GM23248 (cell line): ENCODE measurements around the gene BICC1. TPM values are rescaled to one million over a fixed set of nuclear protein-coding genes. Genes with fewer than 3 reads are reported as not detected.
A peak's percentile ranks its signal among the peaks of the same experiment; 100 is the strongest.

Experiments used
- DNase-seq: peaks from one replicate; pipeline ENCODE4 v3.0.0-alpha.2; 2015
- H2AFZ ChIP-seq: fragments of 200-600 bp; sonication (generic); 2 replicates; pipeline ENCODE4 v1.6.1; 2016; ENCODE audit warnings: antibody characterized with exemption
- H3F3A ChIP-seq: fragments of 200-600 bp; sonication (generic); 2 replicates; pipeline ENCODE4 v1.6.1; 2016; ENCODE audit warnings: mild to moderate bottlenecking, antibody characterized with exemption, mixed run types; ENCODE audit not compliant: insufficient read depth
- H3K27ac ChIP-seq: fragments of 200-600 bp; sonication (generic); 2 replicates; pipeline ENCODE4 v1.5.1; 2016; ENCODE audit warnings: mild to moderate bottlenecking
- H3K27me3 ChIP-seq: fragments of 200-600 bp; sonication (generic); replicated peaks from 2 replicates; pipeline ENCODE4 v1.6.1; 2016; ENCODE audit warnings: mild to moderate bottlenecking; ENCODE audit not compliant: insufficient read depth
- H3K36me3 ChIP-seq: fragments of 200-600 bp; sonication (generic); 2 replicates; pipeline ENCODE4 v1.6.1; 2016; ENCODE audit warnings: low read depth, mild to moderate bottlenecking
- H3K4me1 ChIP-seq: fragments of 200-600 bp; sonication (generic); 2 replicates; pipeline ENCODE4 v1.6.1; 2016; ENCODE audit warnings: mild to moderate bottlenecking; ENCODE audit not compliant: insufficient read depth
- H3K4me2 ChIP-seq: fragments of 200-600 bp; sonication (generic); one replicate; pipeline ENCODE4 v1.6.1; 2016; ENCODE audit warnings: mild to moderate bottlenecking; ENCODE audit not compliant: unreplicated experiment
- H3K4me3 ChIP-seq: fragments of 200-600 bp; sonication (generic); 2 replicates; pipeline ENCODE4 v1.5.1; 2016; ENCODE audit warnings: mild to moderate bottlenecking
- H3K79me2 ChIP-seq: fragments of 200-600 bp; sonication (generic); 2 replicates; pipeline ENCODE4 v1.6.1; 2016; ENCODE audit warnings: mild to moderate bottlenecking; ENCODE audit not compliant: insufficient read depth
- H3K9ac ChIP-seq: fragments of 200-600 bp; sonication (generic); 2 replicates; pipeline ENCODE4 v1.6.1; 2016; ENCODE audit warnings: mild to moderate bottlenecking
- H3K9me2 ChIP-seq: fragments of 200-600 bp; sonication (generic); 2 replicates; pipeline ENCODE4 v1.6.1; 2016; ENCODE audit warnings: mixed run types, mild to moderate bottlenecking, moderate library complexity; ENCODE audit not compliant: insufficient read depth
- H3K9me3 ChIP-seq: fragments of 200-600 bp; sonication (generic); one replicate; pipeline ENCODE4 v1.6.1; 2017; ENCODE audit warnings: low read depth
- H4K20me1 ChIP-seq: fragments of 200-600 bp; sonication (generic); 2 replicates; pipeline ENCODE4 v1.6.0; 2016; ENCODE audit not compliant: insufficient read depth
- EZH2 ChIP-seq: fragments of 200-600 bp; sonication (generic); IDR thresholded peaks from 2 replicates; pipeline ENCODE4 v1.6.1; 2018; ENCODE audit warnings: antibody characterized with exemption, mild to moderate bottlenecking; ENCODE audit not compliant: insufficient read depth, poor library complexity, severe bottlenecking
- EZH2phosphoT487 ChIP-seq: fragments of 200-600 bp; sonication (generic); IDR thresholded peaks from 2 replicates; pipeline ENCODE4 v1.6.1; 2018; ENCODE audit warnings: antibody characterized with exemption, moderate library complexity, mild to moderate bottlenecking, low read depth; ENCODE audit not compliant: insufficient read depth
- WGBS, 2 experiments: methylation state at CpG; one replicate each; pipeline ENCODE4 v1.1.6; 2015 to 2017; ENCODE audit warnings: low lambda C conversion rate in 2 of 2, low coverage in 1 of 2; ENCODE audit errors: missing lambda C conversion rate in 2 of 2; 5-methylcytosine and 5-hydroxymethylcytosine counted together
- in situ Hi-C: fragments of 300-500 bp; cut with MboI; formaldehyde crosslinking; loops from 2 replicates; pipeline ENCODE4 v1.15.0; 2020
- polyA plus RNA-seq: library from polyadenylated mRNA; unstranded; fragments of >200 nt; fragmentation: Nextera tagmentation; extraction: Ambion mirVana; gene quantifications from 2 replicates; pipeline ENCODE4 v1.2.1, GENCODE V29; 2016
- total RNA-seq: library from RNA; depleted of rRNA; stranded (reverse); fragments of >200 nt; shearing (Covaris generic); gene quantifications from 2 replicates; pipeline ENCODE4 v1.2.3, GENCODE V29; 2014

BICC1 gene
- total and polyA plus RNA-seq, 2 experiments from 2014 or later, result 80.5 to 97.0 TPM

GRCh38 chr10:58547963-58548362, 35.3 kb downstream of the BICC1 start:
- H3K27me3 ChIP-seq, result no peaks in the 10 kb centered on the region
- H3K9me2 ChIP-seq, result no peaks in the 10 kb centered on the region
- H3F3A ChIP-seq, result peaks cover 37% of the 10 kb centered on the region
- peaks cover 94% of the 10 kb centered on the region for H3K79me2 ChIP-seq
- H2AFZ ChIP-seq, result no peak overlapping the region
- H3K4me2 ChIP-seq, result no peak overlapping the region
- no peaks in the 10 kb centered on the region for H3K9me3 ChIP-seq
- no peak overlapping the region for H3K27ac ChIP-seq
- H3K36me3 ChIP-seq, result 0 out of 2 replicates have a peak, but pooled peaks cover 5% of the 10 kb centered on the region
- WGBS, 2 experiments, result 50 to 58% methylated on average over 1 of the region's 1 CpG
- no peak for TF ChIP-seq EZH2
- TF ChIP-seq EZH2phosphoT487, result no peak
- in situ Hi-C loops, result loop anchor here (10.0 kb wide), 1 partner anchor 397 kb away; no protein-coding TSS in a partner anchor
- H4K20me1 ChIP-seq, result no peaks in the 10 kb centered on the region; the same call in 1 of the 2 replicates
- no peak for DNase-seq
- peaks cover 28% of the 10 kb centered on the region for H3K4me1 ChIP-seq
- H3K9ac ChIP-seq, result no peak overlapping the region
- no peak overlapping the region for H3K4me3 ChIP-seq

GRCh38 chr10:58554316-58554715, 41.6 kb downstream of the BICC1 start:
- H3K9me3 ChIP-seq, result no peaks in the 10 kb centered on the region
- TF ChIP-seq EZH2 (no peak), EZH2phosphoT487 (no peak)
- no peak overlapping the region for H2AFZ ChIP-seq
- no peak overlapping the region for H3K4me3 ChIP-seq
- peaks cover 5% of the 10 kb centered on the region; the same call in 1 of the 2 replicates for H4K20me1 ChIP-seq
- H3K4me1 ChIP-seq, result peaks cover 12% of the 10 kb centered on the region
- peak overlapping the region; percentile 24 for H3K4me2 ChIP-seq
- H3K27ac ChIP-seq, result no peak overlapping the region
- no peaks in the 10 kb centered on the region for H3K9me2 ChIP-seq
- peak; percentile 52 for DNase-seq
- no peaks in the 10 kb centered on the region for H3K27me3 ChIP-seq
- H3K9ac ChIP-seq, result no peak overlapping the region
- in situ Hi-C loops, result no loop called here
- peaks cover 94% of the 10 kb centered on the region for H3K79me2 ChIP-seq
- 0 out of 2 replicates have a peak, but pooled peaks cover 3% of the 10 kb centered on the region for H3F3A ChIP-seq
- H3K36me3 ChIP-seq, result peaks cover 9% of the 10 kb centered on the region; the same call in 1 of the 2 replicates
- WGBS, 2 experiments, result 73 to 75% methylated on average over 2 of the region's 2 CpGs

- in situ Hi-C loops, result no loop called here
- H3K4me1 ChIP-seq, result peaks cover 16% of the 10 kb centered on the region
- no peaks in the 10 kb centered on the region for H3K9me2 ChIP-seq
- peaks cover 10% of the 10 kb centered on the region; the same call in 1 of the 2 replicates for H3F3A ChIP-seq
- H3K79me2 ChIP-seq, result peaks cover 94% of the 10 kb centered on the region
- no peak overlapping the region for H3K27ac ChIP-seq
- no peak overlapping the region for H3K4me3 ChIP-seq
- H3K9ac ChIP-seq, result no peak overlapping the region
- H3K27me3 ChIP-seq, result no peaks in the 10 kb centered on the region
- no peak overlapping the region for H3K4me2 ChIP-seq
- TF ChIP-seq EZH2phosphoT487, result no peak
- no peak for TF ChIP-seq EZH2
- no peak overlapping the region for H2AFZ ChIP-seq
- DNase-seq, result no peak
- peaks cover 14% of the 10 kb centered on the region; the same call in 1 of the 2 replicates for H4K20me1 ChIP-seq
- 97 to 99% methylated on average over 4 of the region's 4 CpGs for WGBS, 2 experiments
- peaks cover 9% of the 10 kb centered on the region; the same call in 1 of the 2 replicates for H3K36me3 ChIP-seq
- H3K9me3 ChIP-seq, result no peaks in the 10 kb centered on the region
These were observed 42.7 kb downstream of the BICC1 start for GRCh38 chr10:58555170-58555929.

- H4K20me1 ChIP-seq, result peaks cover 14% of the 10 kb centered on the region; the same call in 1 of the 2 replicates
- no peak overlapping the region for H2AFZ ChIP-seq
- H3K4me1 ChIP-seq, result peaks cover 21% of the 10 kb centered on the region
- no peak for DNase-seq
- H3K27ac ChIP-seq, result no peak overlapping the region
- no peak overlapping the region for H3K4me2 ChIP-seq
- WGBS, 2 experiments, result 97 to 98% methylated on average over 2 of the region's 2 CpGs
- H3K9me3 ChIP-seq, result no peaks in the 10 kb centered on the region
- peaks cover 94% of the 10 kb centered on the region for H3K79me2 ChIP-seq
- no peaks in the 10 kb centered on the region for H3K27me3 ChIP-seq
- in situ Hi-C loops, result no loop called here
- TF ChIP-seq EZH2phosphoT487 (no peak), EZH2 (no peak)
- H3K9ac ChIP-seq, result no peak overlapping the region
- H3F3A ChIP-seq, result peaks cover 11% of the 10 kb centered on the region; the same call in 1 of the 2 replicates
- no peaks in the 10 kb centered on the region for H3K9me2 ChIP-seq
- peaks cover 9% of the 10 kb centered on the region; the same call in 1 of the 2 replicates for H3K36me3 ChIP-seq
- H3K4me3 ChIP-seq, result no peak overlapping the region
These were observed 43.2 kb downstream of the BICC1 start for GRCh38 chr10:58555930-58556311.
